ENCODE results near the gene MYOZ1.

DNA sequence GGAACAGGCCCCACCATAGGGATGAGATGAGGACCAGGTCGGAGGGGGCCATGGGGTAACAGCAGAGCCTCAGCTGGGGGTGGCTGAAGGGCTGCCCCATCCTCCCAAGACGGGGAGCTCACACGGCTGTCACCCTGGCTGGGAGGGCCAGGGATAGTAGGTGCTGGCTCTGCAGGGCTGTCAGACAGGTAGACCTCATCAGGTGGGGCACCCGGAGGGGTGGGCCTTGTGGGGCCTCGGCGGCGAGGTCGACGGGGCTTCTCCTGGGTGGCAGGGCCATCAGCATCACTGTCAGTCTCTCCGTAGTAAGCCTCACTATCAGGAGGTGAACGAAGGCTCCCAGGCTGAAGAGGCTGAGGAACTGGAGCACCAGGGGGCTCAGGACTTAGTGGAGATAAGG is 11.9 kb upstream of the MYOZ1 start:
- TF ChIP-seq, protein P1, sequence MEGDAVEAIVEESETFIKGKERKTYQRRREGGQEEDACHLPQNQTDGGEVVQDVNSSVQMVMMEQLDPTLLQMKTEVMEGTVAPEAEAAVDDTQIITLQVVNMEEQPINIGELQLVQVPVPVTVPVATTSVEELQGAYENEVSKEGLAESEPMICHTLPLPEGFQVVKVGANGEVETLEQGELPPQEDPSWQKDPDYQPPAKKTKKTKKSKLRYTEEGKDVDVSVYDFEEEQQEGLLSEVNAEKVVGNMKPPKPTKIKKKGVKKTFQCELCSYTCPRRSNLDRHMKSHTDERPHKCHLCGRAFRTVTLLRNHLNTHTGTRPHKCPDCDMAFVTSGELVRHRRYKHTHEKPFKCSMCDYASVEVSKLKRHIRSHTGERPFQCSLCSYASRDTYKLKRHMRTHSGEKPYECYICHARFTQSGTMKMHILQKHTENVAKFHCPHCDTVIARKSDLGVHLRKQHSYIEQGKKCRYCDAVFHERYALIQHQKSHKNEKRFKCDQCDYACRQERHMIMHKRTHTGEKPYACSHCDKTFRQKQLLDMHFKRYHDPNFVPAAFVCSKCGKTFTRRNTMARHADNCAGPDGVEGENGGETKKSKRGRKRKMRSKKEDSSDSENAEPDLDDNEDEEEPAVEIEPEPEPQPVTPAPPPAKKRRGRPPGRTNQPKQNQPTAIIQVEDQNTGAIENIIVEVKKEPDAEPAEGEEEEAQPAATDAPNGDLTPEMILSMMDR (IDR thresholded peaks at IDR 0.05), result no peak
- no peak for TF ChIP-seq POLR2AphosphoS5 (IDR thresholded peaks at IDR 0.05; ENCODE audit: low read depth, low read length)
- TF ChIP-seq, protein P2, sequence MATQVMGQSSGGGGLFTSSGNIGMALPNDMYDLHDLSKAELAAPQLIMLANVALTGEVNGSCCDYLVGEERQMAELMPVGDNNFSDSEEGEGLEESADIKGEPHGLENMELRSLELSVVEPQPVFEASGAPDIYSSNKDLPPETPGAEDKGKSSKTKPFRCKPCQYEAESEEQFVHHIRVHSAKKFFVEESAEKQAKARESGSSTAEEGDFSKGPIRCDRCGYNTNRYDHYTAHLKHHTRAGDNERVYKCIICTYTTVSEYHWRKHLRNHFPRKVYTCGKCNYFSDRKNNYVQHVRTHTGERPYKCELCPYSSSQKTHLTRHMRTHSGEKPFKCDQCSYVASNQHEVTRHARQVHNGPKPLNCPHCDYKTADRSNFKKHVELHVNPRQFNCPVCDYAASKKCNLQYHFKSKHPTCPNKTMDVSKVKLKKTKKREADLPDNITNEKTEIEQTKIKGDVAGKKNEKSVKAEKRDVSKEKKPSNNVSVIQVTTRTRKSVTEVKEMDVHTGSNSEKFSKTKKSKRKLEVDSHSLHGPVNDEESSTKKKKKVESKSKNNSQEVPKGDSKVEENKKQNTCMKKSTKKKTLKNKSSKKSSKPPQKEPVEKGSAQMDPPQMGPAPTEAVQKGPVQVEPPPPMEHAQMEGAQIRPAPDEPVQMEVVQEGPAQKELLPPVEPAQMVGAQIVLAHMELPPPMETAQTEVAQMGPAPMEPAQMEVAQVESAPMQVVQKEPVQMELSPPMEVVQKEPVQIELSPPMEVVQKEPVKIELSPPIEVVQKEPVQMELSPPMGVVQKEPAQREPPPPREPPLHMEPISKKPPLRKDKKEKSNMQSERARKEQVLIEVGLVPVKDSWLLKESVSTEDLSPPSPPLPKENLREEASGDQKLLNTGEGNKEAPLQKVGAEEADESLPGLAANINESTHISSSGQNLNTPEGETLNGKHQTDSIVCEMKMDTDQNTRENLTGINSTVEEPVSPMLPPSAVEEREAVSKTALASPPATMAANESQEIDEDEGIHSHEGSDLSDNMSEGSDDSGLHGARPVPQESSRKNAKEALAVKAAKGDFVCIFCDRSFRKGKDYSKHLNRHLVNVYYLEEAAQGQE (IDR thresholded peaks at IDR 0.05; ENCODE audit: insufficient read depth in 1 of 2, low read depth in 2 of 2, low read length in 1 of 2), result no peak
- TF ChIP-seq SIN3A (IDR thresholded peaks at IDR 0.05; ENCODE audit: borderline replicate concordance, insufficient read depth, low read depth, low read length), result no peak
- TF ChIP-seq TCF7L2 (IDR thresholded peaks at IDR 0.05; ENCODE audit: low read depth, low read length), result no peak

Data from Panc1 (cell line).